Medulla oblongata (tissue), 1 donor: ENCODE measurements around the gene IQCH.

Experiments used
- DNase-seq: peaks from one replicate; pipeline ENCODE4 v3.0.0-alpha.2; 2015; ENCODE audit errors: extremely low spot score

Gene IQCH

GRCh38 chr15:67501177-67501835, 246.7 kb downstream of the IQCH start:
- peak; percentile 76 for DNase-seq

GRCh38 chr15:67501836-67502461, 247.4 kb downstream of the IQCH start:
- DNase-seq, result peak; percentile 25

- DNase-seq, result no peak
Observed at GRCh38 chr15:67504056-67504455, 249.5 kb downstream of the IQCH start.

- no peak for DNase-seq
Observed at GRCh38 chr15:67504796-67505195, 250.2 kb downstream of the IQCH start.

GRCh38 chr15:67505675-67506572, 251.3 kb downstream of the IQCH start:
- DNase-seq, result peak; percentile 54

- DNase-seq, result no peak
Observed at GRCh38 chr15:67506775-67507747, 252.5 kb downstream of the IQCH start.

GRCh38 chr15:67508407-67508806, 253.8 kb downstream of the IQCH start:
- DNase-seq, result no peak

GRCh38 chr15:67509918-67510317, 255.3 kb downstream of the IQCH start:
- DNase-seq, result no peak

GRCh38 chr15:67510597-67511190, 256.1 kb downstream of the IQCH start:
- DNase-seq, result no peak

- no peak for DNase-seq
Observed at GRCh38 chr15:67511606-67512005, 257.0 kb downstream of the IQCH start.

- DNase-seq, result no peak
Observed at GRCh38 chr15:67512140-67512539, 257.6 kb downstream of the IQCH start.

- no peak for DNase-seq
Observed at GRCh38 chr15:67512933-67513714, 258.5 kb downstream of the IQCH start.

- no peak for DNase-seq
Observed at GRCh38 chr15:67515090-67515489, 260.5 kb downstream of the IQCH start.

GRCh38 chr15:67515557-67515956, 261.0 kb downstream of the IQCH start:
- DNase-seq, result no peak

- DNase-seq, result peak; percentile 35
Observed at GRCh38 chr15:67520321-67521028, 265.9 kb downstream of the IQCH start.

- peak; percentile 86 for DNase-seq
Observed at GRCh38 chr15:67521029-67521782, 266.6 kb downstream of the IQCH start, which contains the start of gene C15orf61. Gene C15orf61, plus strand, starts transcription at chr15:67521131. Its CDS starts 118 bp downstream, at chr15:67521249.

- DNase-seq, result peak; percentile 35
Observed at GRCh38 chr15:67521783-67522568, 267.4 kb downstream of the IQCH start.

- no peak for DNase-seq
Observed at GRCh38 chr15:67523330-67523729, 268.7 kb downstream of the IQCH start.
